NB4 (cell line): ENCODE measurements around the gene CREBRF.

Experiments used
- DNase-seq: peaks from one replicate; pipeline ENCODE4 v3.0.0; 2010; ENCODE audit warnings: low read depth
- H3K4me3 ChIP-seq: one replicate; pipeline ENCODE4 v1.5.1; 2011; ENCODE audit warnings: mild to moderate bottlenecking, low read depth, low read length, moderate library complexity
- CTCF ChIP-seq: IDR thresholded peaks from one replicate; pipeline ENCODE4 v1.5.1; 2012; ENCODE audit warnings: low read depth, low read length
- MAX ChIP-seq: IDR thresholded peaks from 2 replicates; pipeline ENCODE4 v1.6.1; 2011; ENCODE audit warnings: low read depth, low read length
- MYC ChIP-seq: IDR thresholded peaks from 2 replicates; pipeline ENCODE4 v1.6.1; 2011; ENCODE audit warnings: low read depth, low read length
- POLR2A ChIP-seq: IDR thresholded peaks from 2 replicates; pipeline ENCODE4 v1.6.1; 2011; ENCODE audit warnings: mild to moderate bottlenecking; ENCODE audit not compliant: insufficient read length; ENCODE audit errors: extremely low read depth

Gene CREBRF

GRCh38 chr5:173175523-173175922 lies 119.4 kb downstream of the CREBRF start:
- H3K4me3 ChIP-seq = no peak overlapping the region
- no peak for TF ChIP-seq CTCF
- no peak for TF ChIP-seq MAX
- TF ChIP-seq POLR2A = no peak
- TF ChIP-seq MYC = no peak
- no peak for DNase-seq

GRCh38 chr5:173178369-173178910 lies 122.3 kb downstream of the CREBRF start:
- no peak for TF ChIP-seq MAX
- no peak for TF ChIP-seq CTCF
- no peak for TF ChIP-seq POLR2A
- no peak for TF ChIP-seq MYC
- no peak for DNase-seq
- H3K4me3 ChIP-seq = no peak overlapping the region

GRCh38 chr5:173180331-173180730 lies 124.2 kb downstream of the CREBRF start:
- no peak for DNase-seq
- H3K4me3 ChIP-seq = no peak overlapping the region
- TF ChIP-seq MYC (no peak), POLR2A (no peak), MAX (no peak), CTCF (no peak)

- TF ChIP-seq MAX = no peak
- peak; percentile 6 for TF ChIP-seq CTCF
- peak; percentile 15 for DNase-seq
- no peak overlapping the region for H3K4me3 ChIP-seq
Observed at GRCh38 chr5:173187054-173187743, 131.0 kb downstream of the CREBRF start.

- TF ChIP-seq MAX = no peak
- no peak for TF ChIP-seq POLR2A
- TF ChIP-seq MYC = no peak
- no peak for TF ChIP-seq CTCF
- DNase-seq = no peak
- H3K4me3 ChIP-seq = no peak overlapping the region
Observed at GRCh38 chr5:173188280-173188679, 132.1 kb downstream of the CREBRF start.
